ENCODE data around the gene SSH2.
A peak's percentile ranks its signal among the peaks of the same experiment; 100 is the strongest.

GRCh38 chr17:29722411-29723198 is 207.4 kb downstream of the SSH2 start:
- no peak for TF ChIP-seq CTCF (IDR thresholded peaks at IDR 0.05)
- TF ChIP-seq POLR2AphosphoS5 (IDR thresholded peaks at IDR 0.05; ENCODE audit: insufficient read depth in 1 of 2, low read depth in 1 of 2): peak in 1 of 2 donors; percentile 24
- no peak for TF ChIP-seq POLR2A (IDR thresholded peaks at IDR 0.05)
